AG20443 (cell line): Measurements from ENCODE around the gene DNM1L.

Experiments used
- DNase-seq: peaks from one replicate; pipeline ENCODE4 v3.0.0; 2012; ENCODE audit warnings: low spot score, mixed read lengths

The DNM1L gene

GRCh38 chr12:32756476-32757066 lies 77.5 kb downstream of the DNM1L start:
- DNase-seq: no peak

- DNase-seq: no peak
These were observed 78.1 kb downstream of the DNM1L start for GRCh38 chr12:32757157-32757556.

GRCh38 chr12:32761716-32762115 lies 82.6 kb downstream of the DNM1L start:
- no peak for DNase-seq

- DNase-seq: no peak
These were observed 86.8 kb downstream of the DNM1L start for GRCh38 chr12:32765906-32766305.

- no peak for DNase-seq
These were observed 89.4 kb downstream of the DNM1L start for GRCh38 chr12:32768518-32768917.

- no peak for DNase-seq
These were observed 91.0 kb downstream of the DNM1L start for GRCh38 chr12:32770141-32770540.

GRCh38 chr12:32773691-32774090 lies 94.6 kb downstream of the DNM1L start:
- DNase-seq: no peak

- DNase-seq: no peak
These were observed 97.2 kb downstream of the DNM1L start for GRCh38 chr12:32776258-32776657.

- DNase-seq: no peak
These were observed 98.1 kb downstream of the DNM1L start for GRCh38 chr12:32777159-32777558.

- no peak for DNase-seq
These were observed 98.6 kb downstream of the DNM1L start for GRCh38 chr12:32777691-32778175.

- no peak for DNase-seq
These were observed 101.0 kb downstream of the DNM1L start for GRCh38 chr12:32780071-32780470.

GRCh38 chr12:32783029-32783428 lies 103.9 kb downstream of the DNM1L start:
- no peak for DNase-seq

- no peak for DNase-seq
These were observed 106.5 kb downstream of the DNM1L start for GRCh38 chr12:32785557-32785956.

- DNase-seq: no peak
These were observed 109.3 kb downstream of the DNM1L start for GRCh38 chr12:32788405-32788804.

GRCh38 chr12:32789446-32789845 lies 110.3 kb downstream of the DNM1L start:
- no peak for DNase-seq

GRCh38 chr12:32789916-32790315 lies 110.8 kb downstream of the DNM1L start:
- no peak for DNase-seq

GRCh38 chr12:32794281-32794680 lies 115.2 kb downstream of the DNM1L start:
- no peak for DNase-seq
